Posterior cingulate gyrus (tissue), 11 donors: ENCODE measurements around the gene IGSF3.

Source experiments
- DNase-seq, 10 donors: peaks; one replicate each; pipeline versions ENCODE4 v3.0.0 to v3.0.0-alpha.2; 2020 to 2021; ENCODE audit warnings: mixed read lengths in 3 of 10
- intact Hi-C: fragments of 100-400 bp; cut with DNase I; formaldehyde crosslinking; loops from one replicate; pipeline ENCODE4 v1.15.1; 2023

Gene IGSF3

GRCh38 chr1:116538544-116538943 is 129.0 kb downstream of the IGSF3 start:
- DNase-seq, result no peak
- intact Hi-C loops, result no loop called here

DNA sequence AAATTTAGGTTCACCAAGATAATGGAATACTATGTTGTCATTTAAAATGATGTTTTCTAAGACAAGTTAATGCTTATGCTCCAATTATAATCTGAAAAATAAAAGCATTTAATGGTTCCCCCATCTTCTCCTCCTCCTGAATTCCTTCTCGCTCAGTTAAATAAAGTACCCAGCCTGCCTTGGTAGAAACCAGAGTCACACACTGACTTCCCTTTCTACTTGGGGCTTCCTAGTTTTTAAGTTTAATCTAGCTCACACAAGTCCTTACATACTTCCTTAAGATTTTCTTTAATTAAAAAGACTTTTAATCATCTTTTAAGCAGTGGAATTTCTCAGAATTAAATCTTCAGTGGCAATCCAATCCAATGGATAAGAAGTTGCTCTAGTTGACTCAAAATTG is 129.6 kb downstream of the IGSF3 start:
- DNase-seq, result no peak
- intact Hi-C loops, result no loop called here

DNA sequence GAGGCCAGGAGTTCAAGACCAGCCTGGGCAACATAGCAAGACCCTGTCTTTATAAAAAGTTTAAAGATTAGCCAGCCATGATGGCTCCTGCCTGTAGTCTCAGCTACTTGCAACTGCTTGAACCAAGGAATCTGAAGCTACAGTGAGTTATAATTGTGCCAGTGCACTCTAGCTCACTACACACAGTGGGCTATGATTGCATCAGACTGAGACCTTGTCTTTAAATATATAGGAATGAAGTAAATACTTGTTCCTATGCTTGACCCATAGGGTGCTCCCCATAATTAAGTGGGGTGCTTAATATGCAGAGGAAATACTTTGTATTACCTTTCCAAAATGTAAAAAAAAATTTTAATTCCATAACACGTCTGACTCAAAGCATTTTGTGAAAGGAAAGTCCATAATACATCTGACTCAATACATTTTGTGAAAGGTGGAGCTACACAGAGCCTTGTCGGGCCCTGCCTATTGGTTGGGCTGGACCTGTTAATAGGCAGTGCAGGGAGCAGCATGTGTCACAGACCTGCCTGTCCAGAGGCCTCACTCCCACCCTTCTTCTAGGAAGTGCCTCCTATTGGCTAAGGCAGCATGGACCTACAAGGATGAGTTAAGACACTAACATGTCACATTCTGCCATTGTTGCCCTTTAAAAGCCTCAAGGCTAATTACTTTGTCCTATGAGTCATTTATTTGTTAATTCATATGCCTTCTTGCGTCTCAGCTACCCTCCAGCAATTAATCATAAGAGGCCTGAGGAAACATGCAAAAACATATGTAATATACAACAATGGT is 130.3 kb downstream of the IGSF3 start:
- no peak for DNase-seq
- intact Hi-C loops, result no loop called here

DNA sequence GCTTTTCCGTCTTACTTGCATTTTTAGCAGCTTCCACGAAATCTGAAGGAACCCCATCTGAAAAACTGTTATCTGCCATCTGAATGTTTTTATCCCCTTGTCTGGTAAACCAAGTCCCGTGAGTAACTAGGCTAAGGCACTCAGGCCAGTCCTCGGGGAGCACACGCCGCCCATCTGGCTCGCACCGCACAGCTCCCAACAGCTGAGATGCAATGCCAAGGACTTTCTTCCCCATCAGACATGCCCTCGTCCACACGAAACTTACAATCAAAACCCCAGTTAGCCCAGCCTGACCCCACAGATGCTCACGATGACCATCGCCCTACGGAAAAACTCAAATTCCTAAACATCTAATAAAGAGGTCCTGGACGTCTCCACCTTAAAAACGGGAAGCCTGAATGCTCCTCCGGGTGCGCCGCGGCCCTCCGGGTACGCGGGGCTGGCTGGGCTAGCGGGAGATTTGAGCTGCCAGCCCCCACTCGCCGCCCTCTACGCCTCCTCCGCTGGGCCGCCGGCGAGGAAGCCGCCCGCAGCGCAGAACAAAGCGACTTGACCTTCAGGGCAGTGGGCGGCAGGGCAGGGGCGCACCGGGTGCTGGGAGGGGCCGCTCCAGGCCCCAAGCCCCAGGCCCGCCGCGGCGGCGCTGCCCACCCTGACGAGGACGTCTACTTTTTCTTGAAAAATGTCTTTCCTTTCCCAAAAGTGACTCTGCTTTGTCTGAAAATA is 133.4 kb downstream of the IGSF3 start:
- intact Hi-C loops, result no loop called here
- no peak for DNase-seq

GRCh38 chr1:116533429-116533820 is 134.1 kb downstream of the IGSF3 start:
- DNase-seq, result no peak
- intact Hi-C loops, result no loop called here

GRCh38 chr1:116532671-116533428 is 134.7 kb downstream of the IGSF3 start:
- peak in 1 of 10 donors; percentile 67 for DNase-seq
- intact Hi-C loops, result no loop called here

- DNase-seq, result peak in 1 of 10 donors; percentile 75
- intact Hi-C loops, result no loop called here
Observed at GRCh38 chr1:116531917-116532316, 135.6 kb downstream of the IGSF3 start.

DNA sequence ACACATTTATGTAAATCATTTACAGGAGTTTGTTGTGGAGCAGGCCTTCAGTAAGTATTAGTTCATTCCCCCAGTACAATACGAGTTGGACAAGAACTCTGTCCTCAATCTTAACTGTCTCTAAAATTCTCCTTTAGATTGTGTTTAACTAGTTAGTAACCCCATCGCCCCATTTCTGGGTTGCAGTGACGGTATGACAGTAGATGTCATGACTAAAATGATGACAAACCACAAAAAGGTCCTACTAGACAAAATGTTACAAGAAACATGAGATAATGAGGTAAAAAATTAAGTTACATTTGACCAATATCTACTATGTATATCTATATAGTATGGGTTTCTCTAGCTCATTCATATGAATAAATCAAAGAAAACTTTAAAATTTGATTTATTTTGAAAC is 137.9 kb downstream of the IGSF3 start:
- intact Hi-C loops, result no loop called here

GRCh38 chr1:116529199-116529631 is 138.3 kb downstream of the IGSF3 start:
- DNase-seq, result no peak
- intact Hi-C loops, result no loop called here

More for the DNA sequence above, 137.9 kb downstream of the IGSF3 start:
- no peak for DNase-seq

DNA sequence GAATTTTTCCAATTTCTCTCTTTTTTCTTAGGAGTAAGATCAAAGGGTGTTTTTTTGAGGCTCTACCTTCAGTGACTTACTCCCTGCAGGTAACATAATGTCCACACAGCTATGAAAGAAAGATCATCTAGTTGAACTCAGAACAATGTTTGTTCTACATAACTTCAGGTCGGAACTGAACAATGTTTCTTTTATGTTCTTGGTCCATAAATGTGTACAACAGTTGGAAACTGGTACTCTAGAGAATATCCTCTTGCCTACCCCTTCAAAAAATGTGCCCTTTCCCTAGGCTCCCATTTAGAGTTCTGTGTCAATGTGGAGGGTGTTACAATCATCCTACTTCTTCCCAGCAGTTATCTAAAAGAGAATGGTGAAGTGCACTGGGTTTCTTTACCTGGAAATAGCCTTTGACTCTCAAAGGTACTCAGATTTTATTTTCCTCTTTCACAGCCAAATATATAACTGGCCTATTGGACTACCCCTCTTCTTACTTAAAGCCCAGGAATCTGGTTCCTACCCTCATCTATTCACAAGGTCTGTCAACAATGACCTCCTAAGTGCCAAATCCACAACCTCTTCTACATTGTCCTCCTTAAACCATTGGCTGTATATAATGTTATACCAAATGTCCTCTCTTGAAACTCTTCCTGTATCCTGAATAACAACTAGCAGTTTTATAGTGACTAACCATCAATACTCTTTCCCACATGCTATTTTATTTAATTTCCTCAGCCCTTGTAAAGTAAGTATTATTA is 139.0 kb downstream of the IGSF3 start:
- intact Hi-C loops, result no loop called here

DNA sequence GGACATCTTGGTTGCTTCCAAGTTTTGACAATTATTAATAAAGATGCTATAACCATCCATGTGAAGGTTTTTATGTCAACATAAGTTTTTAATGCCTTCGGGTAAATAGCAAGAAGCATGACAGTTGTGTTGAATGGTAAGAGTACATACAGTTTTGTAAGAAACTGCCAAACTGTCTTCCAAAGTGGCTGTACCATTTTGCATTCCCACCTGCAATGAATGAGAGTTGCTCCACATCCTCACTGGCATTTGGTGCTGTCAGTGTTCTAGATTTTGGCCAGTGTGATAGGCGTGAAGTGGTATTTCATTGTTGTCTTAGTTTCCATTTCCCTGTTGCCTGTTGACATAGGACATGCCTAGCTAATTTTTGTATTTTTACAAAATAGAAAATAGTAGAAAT is 142.1 kb downstream of the IGSF3 start:
- intact Hi-C loops, result no loop called here
- DNase-seq, result no peak

More for the DNA sequence above, 139.0 kb downstream of the IGSF3 start:
- DNase-seq, result no peak
